Anterior cingulate cortex (tissue), 58 donors: ENCODE measurements around the gene P2RX3.
"Not testable (repeated sequence)": the region's sequence is repeated elsewhere in the genome, so short reads cannot be mapped to it uniquely, and the experiment has no call there.

Experiments
- DNase-seq, 58 donors: peaks; one replicate each; lab custom pipeline; 2025; lab: John Stamatoyannopoulos, UW

P2RX3 gene

DNA sequence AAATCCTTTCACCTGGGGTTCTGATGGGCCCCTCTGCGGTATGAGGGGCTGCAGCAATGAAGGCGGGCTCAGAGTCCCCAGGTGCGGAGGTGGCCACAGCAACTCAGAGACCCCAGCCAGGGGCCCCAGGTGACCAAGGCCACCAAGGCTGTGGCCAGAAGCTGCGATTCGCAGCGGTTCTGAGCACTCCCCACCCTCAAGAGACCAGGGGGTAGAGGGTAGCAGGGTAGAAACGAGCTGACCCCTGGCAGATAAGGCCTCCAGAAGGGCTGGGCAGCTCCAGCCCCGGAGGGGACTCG, 14.3 kb upstream of the P2RX3 start:
- peak in 1 of 58 donors; percentile 38 for DNase-seq

DNA sequence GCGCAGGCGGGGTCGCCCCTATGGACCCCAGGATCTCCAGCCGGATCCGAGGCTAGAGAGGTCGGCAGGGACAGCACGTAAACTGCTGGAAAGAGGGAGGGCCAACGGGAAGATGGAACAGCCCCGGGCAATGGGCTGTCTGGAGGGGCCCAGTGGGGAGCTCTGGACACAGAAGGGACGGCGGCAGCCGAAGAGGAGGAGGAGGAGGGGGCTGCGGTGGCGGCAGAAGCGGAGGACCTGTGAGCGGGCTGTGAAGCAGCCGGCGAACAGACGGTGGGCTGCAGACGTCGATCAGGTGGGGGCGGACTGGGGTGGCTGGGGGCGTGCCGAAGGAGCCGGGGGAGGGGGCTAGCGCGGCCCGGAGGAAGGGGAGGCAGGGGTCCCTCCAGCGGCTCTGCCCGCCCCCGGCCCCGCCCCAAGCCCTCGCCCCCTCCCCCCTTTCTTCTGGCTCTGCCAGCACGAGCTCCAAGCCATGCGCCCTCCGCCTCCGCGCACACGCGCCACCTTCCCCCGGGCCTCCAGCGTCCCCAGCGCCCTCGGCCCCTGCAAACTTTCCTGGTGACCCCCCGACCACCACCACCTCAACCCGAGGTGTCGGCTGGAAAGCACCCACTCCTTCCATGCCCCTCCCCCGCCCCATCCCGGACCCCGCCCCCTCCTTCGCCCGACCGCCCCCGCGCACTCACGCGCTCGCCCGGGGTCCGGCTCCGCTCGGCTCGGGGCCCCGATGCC, 13.8 kb upstream of the P2RX3 start:
- peak in 14 of 58 donors; percentile 12 to 64 (median 47) for DNase-seq

DNA sequence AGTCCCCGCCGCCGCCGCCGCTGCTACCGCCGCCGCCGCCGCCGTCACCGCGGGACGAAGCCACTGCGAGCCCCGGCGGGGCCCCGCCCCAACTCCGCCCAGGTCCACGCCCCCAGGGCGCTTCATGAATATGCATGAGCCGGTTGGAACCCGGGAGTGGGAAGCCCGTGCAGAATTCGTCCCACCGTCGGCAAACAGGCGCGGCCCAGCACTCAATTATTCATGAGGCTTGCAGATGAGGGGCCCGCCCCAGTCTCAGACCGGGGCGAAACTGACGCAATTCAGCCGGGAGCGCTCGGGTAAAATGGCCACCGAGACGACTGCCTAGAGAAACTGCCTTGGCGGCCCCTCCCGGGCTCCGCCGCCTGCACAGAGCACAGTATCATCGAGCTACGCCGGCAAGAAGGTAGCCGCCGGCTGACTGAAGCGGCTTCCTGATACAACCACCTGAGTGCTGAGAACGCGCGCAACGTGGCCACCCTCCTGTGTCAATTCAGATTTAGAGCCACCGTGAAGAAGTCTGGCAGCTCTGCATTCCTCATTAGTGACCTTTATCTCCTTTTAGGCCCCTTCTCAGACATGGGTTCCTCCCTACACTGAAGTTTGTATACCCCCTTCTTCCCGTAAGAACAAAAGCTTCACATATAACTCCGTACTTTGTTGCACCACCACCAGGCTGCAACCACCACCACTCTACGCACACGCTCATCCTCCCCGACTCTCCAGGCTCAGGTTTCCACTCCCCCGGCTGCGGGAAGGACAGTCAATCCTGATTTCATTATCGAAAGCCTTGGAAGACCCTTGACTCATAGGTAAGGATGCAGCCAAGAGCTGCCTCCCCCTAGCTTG, 13.0 kb upstream of the P2RX3 start, which contains the start of gene TNKS1BP1:
Gene TNKS1BP1, minus strand, starts transcription at position 67 of the 849 bp plus-strand sequence. CDS start 3,067 bp downstream, outside the sequence.
- peak; percentile 56 to 97 (median 94) for DNase-seq

DNA sequence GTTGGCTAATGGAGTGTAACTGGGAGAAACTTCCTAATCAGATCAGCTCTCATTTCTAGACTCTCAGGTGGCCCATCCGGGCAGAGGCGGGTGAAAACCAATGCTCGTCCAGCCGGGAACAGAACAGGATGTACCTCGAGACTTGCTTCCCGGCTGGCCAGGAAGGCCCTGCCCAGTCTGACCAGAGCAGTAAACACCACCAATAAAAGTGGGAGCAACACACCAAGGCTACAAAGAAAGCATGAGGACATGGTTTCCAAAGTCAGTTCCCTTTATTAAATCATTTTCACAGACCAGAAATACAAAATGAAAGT, 12.5 kb upstream of the P2RX3 start:
- no peak for DNase-seq

DNA sequence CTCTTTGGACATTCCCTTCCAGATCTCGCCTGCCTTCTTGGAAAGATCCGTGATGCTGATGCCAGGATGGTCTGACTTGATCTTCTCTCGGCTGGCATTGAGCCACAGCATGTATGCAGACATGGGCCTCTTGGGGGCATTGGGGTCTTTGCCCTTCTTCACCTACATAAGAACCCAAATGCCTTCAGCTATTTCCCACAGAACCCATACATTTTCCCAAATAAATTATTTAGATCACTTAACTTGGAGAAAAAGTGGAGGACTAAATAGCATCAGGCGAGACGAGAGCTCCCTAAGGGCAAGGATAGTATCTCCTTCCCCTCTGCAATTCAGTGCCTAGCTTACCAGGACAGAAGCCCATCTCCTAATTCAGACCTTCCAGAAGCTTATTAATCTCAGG, 10.4 kb upstream of the P2RX3 start:
- no peak for DNase-seq

DNA sequence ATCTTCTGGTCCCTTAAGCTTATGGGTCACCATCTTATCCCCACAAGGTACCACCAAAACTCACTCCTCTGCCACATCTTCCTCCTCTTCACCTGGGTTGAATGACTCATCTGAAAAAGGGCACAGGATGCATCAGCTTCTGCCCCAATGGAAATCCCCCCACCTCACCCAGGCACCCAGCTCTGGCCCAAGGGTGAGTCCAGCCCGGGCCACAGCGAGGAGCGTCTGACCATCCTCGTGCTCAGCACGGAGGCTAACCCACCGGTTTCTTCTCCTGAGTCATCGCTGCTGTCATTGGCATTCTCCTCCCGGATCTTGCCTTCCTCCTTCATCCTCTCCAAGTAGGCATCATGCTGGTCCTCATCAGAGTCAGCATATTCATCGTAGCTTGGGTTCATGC, 8.1 kb upstream of the P2RX3 start:
- no peak for DNase-seq

DNA sequence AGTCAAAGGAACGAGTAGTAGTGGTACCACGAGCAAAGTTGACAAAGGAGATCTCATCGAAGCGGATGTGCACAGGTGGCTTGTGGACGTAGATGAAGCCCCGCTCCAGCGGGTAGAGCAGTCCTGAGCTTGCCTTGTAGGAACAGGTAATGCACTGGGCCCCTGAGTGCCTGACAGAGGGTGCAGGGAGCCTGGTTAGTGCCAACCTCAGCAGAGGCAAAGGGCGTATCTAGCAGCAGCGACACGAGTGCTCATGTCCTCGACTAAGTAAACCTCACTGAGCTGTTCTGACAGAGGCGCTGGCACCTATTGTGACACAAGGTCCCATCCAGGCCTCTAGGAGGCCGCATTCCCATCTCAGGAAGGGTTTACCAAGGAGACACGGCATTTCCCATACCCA, 6.4 kb upstream of the P2RX3 start:
- no peak for DNase-seq

DNA sequence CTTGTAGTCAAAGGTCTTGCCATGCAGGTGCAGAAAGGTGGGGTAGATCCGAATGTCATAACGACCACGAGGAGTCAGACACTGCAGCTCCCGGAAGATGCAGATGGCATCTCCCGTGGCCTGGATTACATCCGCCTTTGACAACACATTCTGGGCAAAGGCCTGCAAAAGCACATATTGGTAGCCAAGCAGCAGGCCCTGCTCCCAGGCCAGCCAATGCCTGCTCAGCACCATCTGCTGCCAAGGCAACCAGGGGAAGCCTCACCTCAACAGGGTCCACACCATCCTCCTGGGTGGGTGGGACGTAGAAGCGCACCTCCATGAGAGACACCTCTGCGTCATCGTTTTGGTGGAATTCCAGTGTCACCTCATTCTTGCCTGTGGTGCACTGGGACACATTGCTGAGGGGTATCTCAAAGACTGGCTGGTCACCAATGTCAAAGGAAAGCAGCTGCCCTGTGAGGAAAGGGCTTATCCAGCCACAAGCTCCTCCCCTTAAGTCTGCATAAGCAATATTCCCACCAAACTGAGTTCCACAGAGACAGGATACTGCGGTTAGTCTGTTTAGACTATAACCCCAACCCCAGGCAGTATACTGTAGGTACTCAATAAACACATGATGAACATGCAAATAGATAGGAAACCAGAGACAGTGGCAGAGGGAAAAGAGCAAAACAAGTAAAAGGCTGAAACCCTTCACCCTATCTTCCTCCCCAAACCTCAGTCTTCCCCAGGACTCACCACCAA, 5.3 kb upstream of the P2RX3 start:
- no peak for DNase-seq

DNA sequence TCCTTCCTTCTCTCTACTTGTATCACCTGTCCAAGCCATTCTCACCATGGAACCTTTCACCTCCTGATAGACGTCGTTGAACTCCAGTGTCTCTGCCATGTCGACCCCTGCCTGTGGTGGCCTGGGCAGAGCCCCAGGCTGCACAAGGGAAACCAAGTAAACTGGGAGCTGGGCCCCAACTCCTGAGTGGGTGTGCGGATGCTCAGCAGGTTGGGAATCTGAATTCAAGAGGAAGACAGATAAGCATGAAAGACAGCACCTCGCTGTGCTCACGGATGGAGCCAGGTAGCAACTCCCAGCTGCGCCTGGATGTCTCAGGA, 3.2 kb upstream of the P2RX3 start:
- DNase-seq = peak in 1 of 58 donors; percentile 40

DNA sequence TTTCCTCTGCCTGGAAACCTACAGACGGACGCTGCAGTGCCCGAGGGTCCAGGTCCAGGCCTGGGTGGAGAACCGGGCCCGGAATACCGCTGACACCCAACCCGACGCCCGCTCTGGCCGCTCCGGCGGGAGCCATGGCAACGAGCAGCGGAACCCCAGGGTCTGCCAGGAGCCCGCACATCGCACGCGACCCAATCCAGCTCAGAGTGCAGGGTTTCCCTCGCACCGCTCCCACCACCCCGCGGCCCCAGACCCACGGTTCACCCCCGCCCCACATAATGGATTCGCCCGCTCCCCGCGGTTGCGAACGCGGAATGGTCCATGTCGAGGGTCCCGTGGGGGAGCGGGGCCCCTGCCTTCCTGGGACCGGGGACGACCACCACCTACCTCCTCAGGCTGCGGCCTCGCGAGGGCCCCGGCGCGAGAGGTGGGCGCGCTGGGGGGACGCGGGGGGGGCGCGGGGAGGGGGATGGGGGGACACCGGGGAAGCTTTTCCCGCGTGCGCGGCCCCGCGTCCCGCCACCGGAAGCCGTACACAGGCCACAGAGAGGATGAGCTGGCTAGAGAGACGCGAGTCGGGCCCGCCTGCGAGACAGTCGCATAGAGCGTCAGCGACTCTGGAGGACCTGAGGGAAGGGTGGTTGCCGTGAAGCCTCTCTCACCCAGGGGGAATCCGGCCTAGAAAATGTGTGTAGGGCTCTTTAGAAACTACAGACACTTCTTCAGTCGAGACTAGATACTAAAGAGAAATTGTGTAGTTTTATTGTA, 2.6 kb upstream of the P2RX3 start, which contains the start of gene SSRP1:
Gene SSRP1, minus strand, starts transcription at position 550 of the 768 bp plus-strand sequence. CDS start 771 bp downstream, outside the sequence.
- DNase-seq = peak; percentile 29 to 94 (median 82)

DNA sequence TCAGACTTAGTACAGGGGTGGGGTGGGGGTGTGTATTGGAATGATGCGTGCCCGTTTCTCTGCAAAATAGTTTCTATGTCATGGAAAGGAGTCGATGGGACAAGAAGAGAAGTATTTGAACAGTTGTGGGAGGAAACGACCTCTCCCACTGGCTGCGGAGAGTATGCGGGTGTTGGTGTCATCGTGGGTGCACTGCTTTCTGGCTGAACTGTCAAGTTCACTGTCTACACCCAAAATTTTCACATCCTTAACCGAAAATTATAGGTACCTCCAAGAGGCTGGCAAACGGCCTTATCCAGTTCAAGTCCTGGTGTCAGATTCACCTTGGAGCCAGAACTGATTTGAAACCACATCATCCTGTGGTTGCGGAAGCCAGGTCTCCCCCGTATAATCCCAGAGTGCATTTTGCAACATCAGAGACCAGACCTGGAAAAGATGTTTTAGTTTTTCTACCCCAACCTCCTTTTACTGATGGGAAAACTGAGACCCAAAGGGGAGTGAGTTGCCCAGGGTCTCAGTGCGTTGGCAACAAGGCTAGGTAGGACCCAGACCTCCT, 2.0 kb upstream of the P2RX3 start:
- no peak for DNase-seq

DNA sequence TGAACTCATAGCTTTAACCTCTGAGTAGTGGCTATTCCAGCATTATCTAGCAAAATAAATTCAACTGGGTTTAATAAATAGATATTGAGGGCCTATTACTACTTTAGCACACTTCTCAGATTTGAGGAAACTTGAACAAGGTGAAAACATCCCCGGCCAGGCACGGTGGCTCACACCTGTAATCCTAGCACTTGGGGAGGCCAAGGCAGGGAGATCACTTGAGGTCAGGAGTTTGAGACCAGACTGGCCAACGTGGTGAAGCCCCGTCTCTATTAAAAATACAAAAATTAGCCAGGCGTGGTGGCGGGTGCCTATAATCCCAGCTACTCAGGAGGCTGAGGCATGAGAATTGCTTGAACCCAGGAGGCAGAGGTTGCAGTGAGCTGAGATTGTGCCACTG, 1.3 kb upstream of the P2RX3 start:
- not testable (repeated sequence) for DNase-seq

DNA sequence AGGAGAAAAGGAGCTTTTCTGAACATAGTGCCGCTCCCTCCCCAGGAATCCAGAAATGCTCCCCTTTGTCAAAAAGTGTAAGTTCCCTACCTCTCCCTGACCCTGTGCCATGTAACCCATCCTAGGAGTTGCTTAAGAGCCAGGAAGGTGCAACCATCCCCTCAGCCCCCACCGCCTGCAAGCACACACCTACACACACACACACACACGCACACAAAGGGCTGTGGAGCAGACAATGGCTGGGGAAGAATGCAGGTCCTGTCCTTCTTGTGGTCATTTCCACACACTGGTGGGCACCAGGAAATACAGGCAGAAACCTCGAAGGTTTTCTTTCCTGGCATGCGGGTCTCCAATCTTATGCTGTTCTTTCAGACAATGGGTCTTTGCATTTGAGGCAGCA, 1.2 kb downstream of the P2RX3 start:
- no peak for DNase-seq

DNA sequence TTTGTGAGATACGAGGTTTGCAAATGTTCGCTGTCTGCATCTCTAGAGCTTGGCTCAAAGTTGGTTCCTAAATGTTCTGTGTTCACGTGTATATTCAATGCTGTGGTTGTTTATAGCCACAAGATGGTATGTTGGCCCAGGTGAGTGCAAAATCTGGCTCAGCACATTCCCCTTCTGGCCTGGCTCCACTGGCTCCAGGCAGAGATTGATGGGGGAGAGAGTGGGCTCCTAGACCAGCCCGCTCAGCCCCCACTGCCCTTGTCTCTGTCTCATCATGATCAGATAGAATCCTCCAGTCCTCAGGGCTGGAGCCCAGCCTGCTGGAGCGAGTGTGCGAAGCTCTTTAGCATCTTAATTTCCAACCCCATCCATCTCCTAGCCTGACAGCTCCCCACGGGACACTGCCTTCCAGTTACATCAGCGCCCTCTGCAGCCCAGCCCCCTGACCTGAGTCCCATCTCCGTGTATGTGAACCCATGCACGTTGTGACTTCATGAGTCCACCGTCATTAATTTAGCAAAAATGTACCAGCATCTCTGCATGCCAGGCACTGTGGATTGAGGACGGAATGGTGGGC, 2.0 kb downstream of the P2RX3 start:
- DNase-seq = no peak

DNA sequence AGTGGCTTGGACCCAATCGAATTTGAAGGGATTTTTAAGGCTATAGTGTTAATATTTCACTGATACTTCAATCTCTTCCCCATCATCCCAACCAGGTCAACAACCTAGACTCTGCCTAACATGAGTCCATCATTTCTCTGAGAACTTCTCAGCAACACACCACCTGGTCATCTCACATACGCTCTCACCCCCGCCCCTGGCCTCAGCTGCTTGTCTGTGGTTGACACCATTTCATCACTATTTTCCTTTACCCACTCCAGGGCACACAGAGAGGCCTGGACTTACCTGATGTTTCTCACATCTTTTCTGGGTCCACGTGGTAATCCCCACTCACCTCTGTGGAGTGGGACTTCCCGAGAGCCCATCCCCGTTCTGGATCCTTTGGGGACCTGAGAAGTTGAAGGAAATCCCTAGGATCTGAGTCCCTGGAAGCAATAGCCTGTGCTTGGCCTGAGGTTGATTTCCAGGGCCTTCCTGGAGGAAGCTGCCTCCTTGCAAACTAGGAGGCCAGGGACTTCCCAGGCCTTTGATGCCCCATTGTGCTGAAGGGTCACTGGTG, 3.2 kb downstream of the P2RX3 start:
- DNase-seq = no peak

DNA sequence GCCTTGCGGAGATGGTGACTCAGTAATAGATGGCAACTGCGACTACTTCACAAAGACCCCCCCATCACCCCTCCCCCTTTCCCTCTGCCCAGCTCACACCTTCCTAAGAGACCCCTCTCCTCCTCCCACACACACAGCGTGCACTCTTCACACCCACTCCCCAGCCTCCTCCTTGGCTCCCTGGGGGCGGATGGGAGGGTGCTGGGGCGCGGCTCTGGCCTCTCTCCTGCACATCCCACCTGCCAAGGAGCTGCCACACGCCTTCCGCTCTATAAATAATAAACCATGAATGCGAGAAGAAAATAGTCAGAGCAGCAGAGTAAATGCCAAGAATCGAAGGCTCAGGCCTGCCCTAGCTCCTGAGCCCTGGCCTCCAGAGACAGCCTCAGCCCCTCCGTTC, 4.5 kb downstream of the P2RX3 start:
- DNase-seq = peak in 2 of 58 donors; percentile 11 to 30

DNA sequence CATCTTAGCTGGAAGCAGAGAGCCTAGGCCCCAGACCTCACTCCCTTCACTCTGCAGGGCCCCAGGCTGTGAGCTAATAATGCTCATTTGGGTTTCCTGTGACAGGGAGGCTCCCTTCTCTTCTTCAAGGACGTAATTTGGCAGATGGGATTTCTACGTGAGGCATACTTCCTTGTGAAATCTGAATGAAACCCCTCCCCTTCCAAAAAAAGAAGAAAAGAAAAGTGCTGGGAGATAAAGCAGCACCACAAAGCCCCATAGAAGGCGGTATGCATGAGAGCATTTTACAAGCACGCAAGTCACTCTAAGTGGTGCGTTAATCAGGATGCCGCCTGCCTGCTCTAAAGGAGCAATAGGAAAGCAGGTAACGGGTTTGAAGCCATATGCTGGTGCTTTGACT, 5.7 kb downstream of the P2RX3 start:
- no peak for DNase-seq

DNA sequence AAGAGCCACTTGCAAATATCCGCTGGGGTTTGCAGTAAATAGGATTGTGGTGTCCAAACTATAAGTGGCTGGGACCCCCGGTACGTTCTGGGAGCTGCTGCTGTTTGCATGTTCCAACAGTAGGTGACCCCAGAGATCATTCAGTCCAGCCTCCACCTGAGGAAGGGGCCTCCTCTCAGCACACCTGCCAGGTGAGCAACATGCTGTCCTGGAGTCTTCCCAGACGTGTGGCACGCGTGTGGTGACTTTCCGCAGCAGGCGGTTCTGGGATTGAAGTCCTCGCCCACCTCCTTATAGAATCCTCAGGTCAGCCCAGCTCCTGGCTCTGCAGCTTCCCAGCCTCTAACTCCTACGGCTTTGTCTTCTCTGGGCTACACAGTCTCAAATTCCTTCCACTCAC, 6.7 kb downstream of the P2RX3 start:
- no peak for DNase-seq

DNA sequence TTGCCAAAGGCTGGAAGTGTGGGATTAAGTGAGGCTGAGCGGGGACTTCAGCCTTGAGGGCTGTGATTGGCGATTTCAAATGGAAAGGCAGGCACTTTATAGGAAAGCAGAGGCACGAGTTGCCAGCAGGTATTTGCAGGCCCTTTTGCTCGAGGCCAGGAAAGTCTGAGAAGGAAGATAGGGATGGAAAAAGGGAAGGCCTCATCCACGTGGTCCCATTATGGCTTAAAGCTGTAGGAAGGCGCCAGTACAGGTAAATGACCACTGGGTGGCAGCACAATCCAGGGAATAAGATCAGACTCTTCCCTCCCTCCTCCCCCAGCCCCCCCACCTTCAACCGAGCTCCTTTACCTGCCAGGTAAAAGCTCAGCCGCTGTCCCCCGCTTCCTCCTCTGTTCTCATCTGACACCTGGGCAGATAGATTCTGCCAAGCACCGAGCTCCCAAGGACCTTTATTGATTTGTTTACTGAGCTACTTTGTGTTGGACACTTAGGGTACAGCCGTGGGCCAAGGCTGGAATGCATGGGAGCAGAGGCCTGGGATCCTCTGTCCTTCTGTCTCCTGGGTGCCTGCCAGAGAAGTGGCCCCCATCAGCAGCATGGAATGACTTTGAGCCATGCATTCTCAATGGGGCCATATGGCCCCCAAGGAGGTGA, 7.5 kb downstream of the P2RX3 start:
- peak in 48 of 58 donors; percentile 12 to 78 (median 40) for DNase-seq
